Stimulated activated naive B cell treated with anti-CD40 and anti-IgM and Interleukin-4, amounts not matched to agents 10 μg/mL and 1 μg/mL and 100 μg/mL, for 72 hours (primary cell): ENCODE measurements around the gene FHAD1.

Source experiments
- ATAC-seq, 2 donors: fragments of 150-1000 bp; cut with Tn5 transposase; replicated peaks; 2 replicates each; pipeline ENCODE4 v1.10.0; 2021; ENCODE audit warnings: moderate library complexity in 1 of 2
- DNase-seq: peaks from one replicate; pipeline ENCODE4 v3.0.0; 2021
- H3K27ac Mint-ChIP-seq: one replicate; pipeline ENCODE4 v1.8.0; 2022; ENCODE audit warnings: mild to moderate bottlenecking, mixed read lengths
- H3K27me3 Mint-ChIP-seq, 2 donors: one replicate each; pipeline ENCODE4 v1.8.0; 2022; ENCODE audit warnings: mixed read lengths in 2 of 2
- H3K36me3 Mint-ChIP-seq, 2 donors: one replicate each; pipeline ENCODE4 v1.8.0; 2022; ENCODE audit warnings: mixed read lengths in 2 of 2, mild to moderate bottlenecking in 1 of 2
- H3K4me1 Mint-ChIP-seq, 2 donors: one replicate each; pipeline ENCODE4 v1.8.0; 2022; ENCODE audit warnings: mixed read lengths in 2 of 2, mild to moderate bottlenecking in 1 of 2
- H3K4me3 Mint-ChIP-seq, 2 donors: one replicate each; pipeline ENCODE4 v1.8.0; 2022; ENCODE audit warnings: mild to moderate bottlenecking in 2 of 2, mixed read lengths in 2 of 2, moderate library complexity in 1 of 2
- H3K9me3 Mint-ChIP-seq, 2 donors: one replicate each; pipeline ENCODE4 v1.8.0; 2022; ENCODE audit warnings: mixed read lengths in 2 of 2, mild to moderate bottlenecking in 1 of 2

The FHAD1 gene

GRCh38 chr1:15442119-15442518 is 195.1 kb downstream of the FHAD1 start:
- Mint-ChIP-seq H3K27me3 (peaks cover 14 to 54% of the 10 kb centered on the region in 2 donors), H3K9me3 (no peaks in the 10 kb centered on the region), H3K4me1 (peaks cover 0 to 5% of the 10 kb centered on the region in 2 donors), H3K36me3 (no peaks in the 10 kb centered on the region), H3K27ac (no peak overlapping the region), H3K4me3 (no peak overlapping the region)
- DNase-seq, result no peak
- no peak for ATAC-seq

- Mint-ChIP-seq H3K27me3 (peaks cover 17 to 61% of the 10 kb centered on the region in 2 donors), H3K36me3 (no peaks in the 10 kb centered on the region), H3K27ac (no peak overlapping the region), H3K4me1 (peaks cover 0 to 5% of the 10 kb centered on the region in 2 donors), H3K4me3 (no peak overlapping the region), H3K9me3 (no peaks in the 10 kb centered on the region)
- DNase-seq, result no peak
- no peak for ATAC-seq
These were observed 195.7 kb downstream of the FHAD1 start for GRCh38 chr1:15442759-15443158.

- H3K4me3 Mint-ChIP-seq, result no peak overlapping the region
- peaks cover 17 to 62% of the 10 kb centered on the region in 2 donors for H3K27me3 Mint-ChIP-seq
- H3K36me3 Mint-ChIP-seq, result no peaks in the 10 kb centered on the region
- no peak overlapping the region for H3K27ac Mint-ChIP-seq
- ATAC-seq (no peak), DNase-seq (no peak)
- H3K4me1 Mint-ChIP-seq, result peaks cover 0 to 5% of the 10 kb centered on the region in 2 donors
- no peaks in the 10 kb centered on the region for H3K9me3 Mint-ChIP-seq
These were observed 196.3 kb downstream of the FHAD1 start for GRCh38 chr1:15443281-15443680.

GRCh38 chr1:15444468-15445389 is 197.7 kb downstream of the FHAD1 start:
- Mint-ChIP-seq H3K36me3 (no peaks in the 10 kb centered on the region), H3K9me3 (no peaks in the 10 kb centered on the region), H3K4me1 (peaks cover 0 to 5% of the 10 kb centered on the region in 2 donors), H3K4me3 (no peak overlapping the region), H3K27ac (no peak overlapping the region), H3K27me3 (peaks cover 17 to 62% of the 10 kb centered on the region in 2 donors)
- no peak for ATAC-seq
- no peak for DNase-seq

GRCh38 chr1:15445390-15446122 is 198.5 kb downstream of the FHAD1 start:
- Mint-ChIP-seq H3K4me1 (peaks cover 0 to 5% of the 10 kb centered on the region in 2 donors), H3K9me3 (no peaks in the 10 kb centered on the region), H3K27me3 (peaks cover 17 to 62% of the 10 kb centered on the region in 2 donors), H3K27ac (no peak overlapping the region), H3K4me3 (no peak overlapping the region), H3K36me3 (no peaks in the 10 kb centered on the region)
- DNase-seq (no peak), ATAC-seq (no peak)

- Mint-ChIP-seq H3K27ac (no peak overlapping the region), H3K9me3 (no peaks in the 10 kb centered on the region), H3K4me1 (peaks cover 0 to 5% of the 10 kb centered on the region in 2 donors), H3K36me3 (no peaks in the 10 kb centered on the region), H3K27me3 (peaks cover 17 to 59% of the 10 kb centered on the region in 2 donors), H3K4me3 (no peak overlapping the region)
- no peak for ATAC-seq
- DNase-seq, result no peak
These were observed 199.2 kb downstream of the FHAD1 start for GRCh38 chr1:15446212-15446611.
